NCI-H82 treated with DMSO at 0.1 percent for 48 hours (cell line): ENCODE measurements around the gene ZXDB.
A peak's percentile ranks its signal among the peaks of the same experiment; 100 is the strongest.
"Not testable (repeated sequence)": the region's sequence is repeated elsewhere in the genome, so short reads cannot be mapped to it uniquely, and the experiment has no call there.

Source experiments
- DNase-seq: peaks from one replicate; lab custom pipeline; 2025; ENCODE audit not compliant: unreplicated experiment; lab: John Stamatoyannopoulos, UW

ZXDB gene

GRCh38 chrX:57591284-57592159 lies at the start of gene ZXDB:
Gene ZXDB (plus strand): TSS chrX:57592011. CDS start chrX:57592049, 38 bp downstream.
- not testable (repeated sequence) for DNase-seq

DNA sequence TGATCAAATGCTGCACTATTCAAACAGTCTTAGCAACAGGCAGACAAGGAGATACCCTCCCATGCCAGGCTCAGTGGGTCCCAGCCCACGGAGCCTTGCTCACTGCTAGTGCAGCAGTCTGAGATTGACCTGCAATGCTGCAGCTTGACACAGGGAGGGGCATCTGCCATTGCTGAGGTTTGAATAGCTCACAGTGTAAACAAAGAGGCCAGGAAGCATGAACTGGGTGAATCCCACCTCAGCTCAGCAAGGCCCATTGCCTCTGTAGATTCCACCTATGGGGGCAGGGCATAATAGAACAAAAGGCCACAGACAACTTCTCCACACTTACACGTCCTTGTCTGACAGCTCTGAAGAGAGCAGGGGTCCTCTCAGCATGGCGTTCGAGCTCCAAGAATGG lies 26.6 kb upstream of the ZXDB start:
- no peak for DNase-seq

DNA sequence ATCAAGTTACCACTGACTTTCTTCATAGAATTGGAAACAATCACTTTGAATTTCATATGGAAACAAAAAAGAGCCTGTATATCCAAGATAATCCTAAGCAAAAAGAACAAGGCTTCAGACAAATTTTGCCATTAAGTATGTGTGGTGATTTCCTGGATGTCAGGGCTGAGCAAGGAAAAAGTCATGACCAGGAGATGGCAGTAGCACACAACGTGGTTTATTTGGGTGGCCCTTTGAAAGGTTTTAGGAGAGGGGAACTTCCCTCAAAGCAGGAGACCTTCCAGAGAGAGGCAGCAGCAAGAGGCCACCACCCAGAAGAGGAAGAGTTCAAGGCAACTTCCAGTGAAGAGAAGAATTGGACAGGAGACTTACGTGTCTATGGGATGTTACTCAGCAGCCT lies 18.1 kb upstream of the ZXDB start:
- no peak for DNase-seq

GRCh38 chrX:57582948-57583347 lies 8.9 kb upstream of the ZXDB start:
- not testable (repeated sequence) for DNase-seq

DNA sequence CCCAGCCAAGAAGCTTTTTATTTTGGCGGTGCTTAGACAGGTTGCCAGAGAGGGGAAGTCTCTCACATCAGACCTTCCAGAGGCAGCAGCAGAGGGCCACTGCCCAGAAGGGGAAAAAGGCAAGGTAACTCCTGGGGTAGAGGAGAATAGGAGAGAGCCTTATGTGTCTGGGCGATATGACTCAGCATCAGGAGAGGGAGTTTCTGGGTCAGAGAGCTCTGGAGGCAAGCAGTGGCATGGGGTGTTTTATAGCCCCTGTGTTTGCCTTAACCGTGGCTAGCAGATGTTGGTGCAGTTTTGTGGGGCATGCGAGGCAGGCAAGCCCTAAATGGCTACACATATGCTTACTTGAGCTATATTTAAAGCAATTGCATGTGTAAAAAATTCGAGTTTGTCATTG lies 8.3 kb upstream of the ZXDB start:
- DNase-seq: no peak

- no peak for DNase-seq
These were observed 5.5 kb upstream of the ZXDB start for GRCh38 chrX:57586360-57586759.

- no peak for DNase-seq
These were observed 4.7 kb upstream of the ZXDB start for GRCh38 chrX:57587062-57587461.

DNA sequence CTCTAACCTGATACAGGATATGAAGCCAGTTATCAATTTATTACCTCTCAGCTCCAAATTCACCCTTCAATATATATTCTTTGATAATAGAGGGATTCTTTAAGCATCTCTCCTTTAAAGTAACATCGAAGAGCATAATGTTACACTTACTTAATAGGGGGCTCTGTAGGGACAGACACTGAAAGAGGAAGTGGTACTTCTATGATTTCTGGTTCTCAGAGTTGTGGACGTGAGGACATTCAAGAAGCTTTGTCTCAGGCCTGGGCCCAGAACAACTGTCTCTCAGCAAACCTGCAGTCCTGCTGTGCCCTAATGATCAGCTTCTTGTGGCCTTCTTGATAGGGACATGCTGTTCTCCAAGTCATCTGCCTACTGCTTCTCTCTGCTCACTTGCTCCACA lies 4.2 kb upstream of the ZXDB start:
- DNase-seq: no peak

- DNase-seq: not testable (repeated sequence)
These were observed 516 bp downstream of the ZXDB start for GRCh38 chrX:57592160-57592893.

GRCh38 chrX:57592894-57593215 lies 1.0 kb downstream of the ZXDB start:
- DNase-seq: not testable (repeated sequence)

DNA sequence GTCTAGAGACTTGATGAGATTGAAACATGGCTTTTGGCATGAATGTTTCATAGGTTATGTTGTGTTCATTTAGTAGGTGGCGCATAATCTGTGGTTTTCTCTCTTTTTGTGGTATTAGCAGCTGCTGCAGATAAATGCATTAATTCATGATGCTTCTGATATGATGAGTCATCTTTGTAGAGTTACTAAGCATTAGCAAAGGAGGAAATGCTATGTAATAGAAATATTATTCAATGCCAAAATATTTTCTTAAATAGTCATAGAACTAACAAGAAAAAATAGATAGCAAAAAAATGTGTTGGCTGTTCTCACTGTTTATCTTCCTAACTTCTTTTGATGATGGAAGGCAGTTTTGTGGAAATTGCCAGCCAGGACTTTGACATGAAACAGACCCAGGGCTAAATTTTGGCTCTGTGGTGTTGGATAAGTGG lies 3.6 kb downstream of the ZXDB start:
- no peak for DNase-seq

GRCh38 chrX:57596109-57596508 lies 4.3 kb downstream of the ZXDB start:
- DNase-seq: no peak

DNA sequence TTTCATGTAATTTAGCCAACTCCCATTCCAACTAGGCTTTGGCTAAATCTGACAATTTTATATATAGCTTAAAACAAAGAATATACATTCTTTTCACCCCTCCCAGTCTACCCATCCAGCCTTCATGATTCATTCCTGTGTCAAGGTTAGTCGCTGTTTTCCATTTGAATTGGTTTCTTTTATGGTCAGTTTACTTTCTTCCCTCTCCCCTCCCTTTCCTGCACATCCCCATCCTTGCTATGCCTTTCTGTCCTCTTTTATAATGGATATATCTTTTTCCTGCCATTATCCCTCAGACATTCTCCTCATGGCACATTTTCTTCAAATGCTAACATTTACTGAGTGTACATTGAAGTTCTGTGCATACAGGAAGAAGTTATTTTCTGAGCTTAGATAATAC lies 4.7 kb downstream of the ZXDB start:
- no peak for DNase-seq

- peak; percentile 66 for DNase-seq
These were observed 15.7 kb downstream of the ZXDB start for GRCh38 chrX:57607295-57608187.

DNA sequence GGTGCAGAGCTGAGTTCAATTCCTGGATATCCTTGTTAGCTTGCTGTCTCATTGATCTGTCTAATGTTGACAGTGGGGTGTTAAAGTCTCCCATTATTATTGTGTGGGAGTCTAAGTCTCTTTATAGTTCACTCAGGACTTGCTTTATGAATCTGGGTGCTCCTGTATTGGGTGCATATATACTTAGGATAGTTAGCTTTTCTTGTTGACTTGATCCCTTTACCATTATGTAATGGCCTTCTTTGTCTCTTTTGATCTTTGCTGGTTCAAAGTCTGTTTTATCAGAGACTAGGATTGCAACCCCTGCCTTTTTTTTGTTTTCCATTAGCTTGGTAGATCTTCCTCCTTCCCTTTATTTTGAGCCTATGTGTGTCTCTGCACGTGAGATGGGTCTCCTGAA lies 21.5 kb downstream of the ZXDB start:
- not testable (repeated sequence) for DNase-seq

DNA sequence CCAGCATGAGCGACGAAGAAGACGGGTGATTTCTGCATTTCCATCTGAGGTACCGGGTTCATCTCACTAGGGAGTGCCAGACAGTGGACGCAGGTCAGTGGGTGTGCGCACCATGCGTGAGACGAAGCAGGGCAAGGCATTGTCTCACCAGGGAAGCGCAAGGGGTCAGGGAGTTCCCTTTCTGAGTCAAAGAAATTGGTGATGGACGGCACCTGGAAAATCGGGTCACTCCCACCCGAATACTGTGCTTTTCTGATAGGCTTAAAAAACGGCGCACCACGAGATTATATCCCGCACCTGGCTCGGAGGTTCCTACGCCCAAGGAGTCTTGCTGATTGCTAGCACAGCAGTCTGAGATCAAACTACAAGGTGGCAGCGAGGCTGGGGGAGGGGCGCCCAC lies 37.6 kb downstream of the ZXDB start:
- DNase-seq: not testable (repeated sequence)

DNA sequence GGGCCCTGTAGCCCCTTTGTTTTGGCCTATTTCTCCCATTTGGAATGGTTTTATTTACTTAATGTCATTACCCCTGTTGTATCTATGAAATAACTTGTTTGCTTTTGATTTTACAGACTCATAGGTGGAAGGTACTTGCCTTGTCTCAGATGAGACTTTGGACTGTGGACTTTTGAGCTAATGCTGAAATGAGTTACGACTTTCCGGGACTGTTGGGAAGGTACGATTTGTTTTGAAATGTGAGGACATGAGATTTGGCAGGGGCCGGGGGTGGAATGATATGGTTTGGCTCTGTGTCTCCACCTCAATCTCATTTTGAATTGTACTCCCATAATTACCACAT lies 48.8 kb downstream of the ZXDB start:
- no peak for DNase-seq

- DNase-seq: no peak
These were observed 49.5 kb downstream of the ZXDB start for GRCh38 chrX:57641338-57641737.

- DNase-seq: no peak
These were observed 51.9 kb downstream of the ZXDB start for GRCh38 chrX:57643698-57644097.

DNA sequence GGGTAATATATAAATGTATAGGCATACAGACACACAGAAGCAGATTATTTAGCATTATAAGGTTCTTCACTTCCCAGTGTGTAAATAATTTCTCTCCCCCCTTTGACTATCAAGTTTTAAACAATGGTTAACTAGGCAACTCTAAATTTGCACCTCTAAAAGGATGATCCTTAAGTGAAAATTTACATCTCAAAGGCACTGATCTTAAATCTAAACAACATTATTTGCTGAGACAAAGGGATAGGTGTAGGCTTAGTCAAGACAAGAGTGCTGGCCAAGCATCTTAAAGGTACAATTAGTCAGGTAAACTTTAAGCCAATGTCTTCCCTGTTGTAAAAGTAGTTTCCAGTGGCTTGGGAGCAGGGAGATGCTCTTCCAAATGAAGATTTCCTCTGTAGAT lies 55.2 kb downstream of the ZXDB start:
- DNase-seq: no peak
